ENCODE results near the gene LCN1. TPM values are rescaled to one million over a fixed set of nuclear protein-coding genes. Genes with fewer than 3 reads are reported as not detected.

The LCN1 gene
- total and polyA plus RNA-seq, 4 donors: not detected

GRCh38 chr9:135476561-135477355 lies 44.5 kb upstream of the LCN1 start:
- WGBS: 89% methylated on average over 10 of the region's 10 CpGs
- no peak overlapping the region for H3K27ac ChIP-seq (ENCODE audit: low read depth in 1 of 2, low read length in 2 of 2)
- TF ChIP-seq ATF3 (IDR thresholded peaks at IDR 0.05) (no peak), HNF4A (conservative IDR thresholded peaks at IDR 0.05) (no peak)

GRCh38 chr9:135478191-135478590 lies 43.0 kb upstream of the LCN1 start:
- Histone ChIP-seq H3K9me3 (ENCODE audit: control insufficient read depth in 4 of 4, low read length in 3 of 4) (no peaks in the 10 kb centered on the region), H3K27ac (ENCODE audit: low read depth in 1 of 2, low read length in 2 of 2) (no peak overlapping the region), H3K36me3 (ENCODE audit: control insufficient read depth in 4 of 4, insufficient read depth in 3 of 4, low read depth in 1 of 4, low read length in 3 of 4) (peaks cover 0 to 1% (median 0%) of the 10 kb centered on the region in 4 donors), H3K4me3 (ENCODE audit: low read depth in 1 of 3, low read length in 3 of 3) (no peak overlapping the region), H3K9ac (ENCODE audit: low read depth in 1 of 2, low read length in 2 of 2) (no peak overlapping the region), H3K27me3 (ENCODE audit: control insufficient read depth in 4 of 4, insufficient read depth in 4 of 4, low read length in 3 of 4) (no peaks in the 10 kb centered on the region), H3K4me1 (ENCODE audit: control insufficient read depth in 4 of 4, insufficient read depth in 4 of 4, low read length in 3 of 4) (peaks cover 4 to 21% (median 14%) of the 10 kb centered on the region in 4 donors)
- TF ChIP-seq CTCF (IDR thresholded peaks at IDR 0.05; ENCODE audit: low read depth, low read length, missing input control): no peak
- TF ChIP-seq RAD21 (IDR thresholded peaks at IDR 0.05): no peak
- no peak for TF ChIP-seq MAX (IDR thresholded peaks at IDR 0.05)
- no peak for TF ChIP-seq EGR1 (IDR thresholded peaks at IDR 0.05; ENCODE audit: low read depth in 2 of 2)
- TF ChIP-seq GABPA (IDR thresholded peaks at IDR 0.05 in 1 of 2, conservative IDR thresholded peaks at IDR 0.05 in 1 of 2): no peak
- TF ChIP-seq TAF1 (conservative IDR thresholded peaks at IDR 0.05): no peak
- no peak for TF ChIP-seq REST (IDR thresholded peaks at IDR 0.05)
- no peak for TF ChIP-seq JUND (IDR thresholded peaks at IDR 0.05)
- TF ChIP-seq YY1 (IDR thresholded peaks at IDR 0.05): no peak
- TF ChIP-seq ZBTB33 (IDR thresholded peaks at IDR 0.05): no peak
- no peak for TF ChIP-seq FOXA2 (IDR thresholded peaks at IDR 0.05)
- TF ChIP-seq FOXA1 (IDR thresholded peaks at IDR 0.05): no peak
- no peak for TF ChIP-seq ATF3 (IDR thresholded peaks at IDR 0.05)
- WGBS: 92% methylated on average over 10 of the region's 10 CpGs
- DNase-seq (ENCODE audit: low spot score): no peak

More at GRCh38 chr9:135476561-135477355, 44.5 kb upstream of the LCN1 start:
- Histone ChIP-seq H3K9me3 (ENCODE audit: control insufficient read depth in 4 of 4, low read length in 3 of 4) (no peaks in the 10 kb centered on the region), H3K4me1 (ENCODE audit: control insufficient read depth in 4 of 4, insufficient read depth in 4 of 4, low read length in 3 of 4) (peaks cover 4 to 18% (median 14%) of the 10 kb centered on the region in 4 donors), H3K27me3 (ENCODE audit: control insufficient read depth in 4 of 4, insufficient read depth in 4 of 4, low read length in 3 of 4) (no peaks in the 10 kb centered on the region), H3K36me3 (ENCODE audit: control insufficient read depth in 4 of 4, insufficient read depth in 3 of 4, low read depth in 1 of 4, low read length in 3 of 4) (no peaks in the 10 kb centered on the region), H3K9ac (ENCODE audit: low read depth in 1 of 2, low read length in 2 of 2) (no peak overlapping the region), H3K4me3 (ENCODE audit: low read depth in 1 of 3, low read length in 3 of 3) (no peak overlapping the region)
- no peak for DNase-seq (ENCODE audit: low spot score)
